HG02885 (cell line): ENCODE measurements around the gene CAPN12.
A peak's percentile ranks its signal among the peaks of the same experiment; 100 is the strongest.

ENCODE experiments used
- ATAC-seq: cut with Tn5 transposase; IDR thresholded peaks from one replicate; pipeline ENCODE4 v1.9.1; 2021; ENCODE audit warnings: mild to moderate bottlenecking; ENCODE audit not compliant: unreplicated experiment, poor library complexity

The CAPN12 gene

GRCh38 chr19:38739440-38740256, 4.6 kb downstream of the CAPN12 start:
- no peak for ATAC-seq

DNA sequence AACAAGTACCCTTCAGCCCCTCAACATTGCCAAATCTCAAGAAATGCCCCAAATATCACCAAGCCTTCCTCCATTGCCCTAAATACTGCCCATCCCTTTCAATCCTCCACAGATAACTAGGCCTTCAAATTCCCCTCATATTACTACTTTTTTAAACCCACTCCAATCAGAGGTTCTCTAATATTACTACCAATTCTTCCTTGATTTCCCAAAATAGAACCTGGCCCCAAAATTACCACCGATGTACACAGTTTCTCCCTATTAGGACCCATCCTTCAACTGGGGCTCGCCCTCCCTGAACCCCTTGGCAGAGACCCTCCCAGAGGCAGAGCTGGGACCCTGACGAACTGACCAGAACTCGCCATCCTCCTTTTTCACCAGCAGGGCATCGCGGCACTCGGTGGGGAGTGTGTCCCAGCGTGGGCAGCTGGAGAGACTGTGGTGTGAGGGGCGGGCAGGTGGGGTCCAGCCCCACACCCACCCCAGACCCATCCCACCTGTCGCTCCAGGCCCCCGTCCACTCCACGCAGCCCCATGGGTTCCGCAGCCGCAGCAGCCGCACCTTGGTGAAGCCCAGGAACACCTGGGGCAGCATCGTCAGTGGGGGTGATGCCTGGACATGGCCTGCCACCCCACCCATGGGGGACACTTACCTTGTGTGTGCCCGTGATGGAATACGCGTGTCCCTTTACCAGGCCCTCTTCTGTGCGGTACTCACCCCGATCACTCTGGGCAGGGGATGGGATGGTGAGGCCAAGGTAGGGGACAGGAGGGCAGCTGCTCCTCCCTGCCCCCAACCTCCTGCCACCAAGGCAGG, 6.1 kb downstream of the CAPN12 start:
- ATAC-seq, result no peak

DNA sequence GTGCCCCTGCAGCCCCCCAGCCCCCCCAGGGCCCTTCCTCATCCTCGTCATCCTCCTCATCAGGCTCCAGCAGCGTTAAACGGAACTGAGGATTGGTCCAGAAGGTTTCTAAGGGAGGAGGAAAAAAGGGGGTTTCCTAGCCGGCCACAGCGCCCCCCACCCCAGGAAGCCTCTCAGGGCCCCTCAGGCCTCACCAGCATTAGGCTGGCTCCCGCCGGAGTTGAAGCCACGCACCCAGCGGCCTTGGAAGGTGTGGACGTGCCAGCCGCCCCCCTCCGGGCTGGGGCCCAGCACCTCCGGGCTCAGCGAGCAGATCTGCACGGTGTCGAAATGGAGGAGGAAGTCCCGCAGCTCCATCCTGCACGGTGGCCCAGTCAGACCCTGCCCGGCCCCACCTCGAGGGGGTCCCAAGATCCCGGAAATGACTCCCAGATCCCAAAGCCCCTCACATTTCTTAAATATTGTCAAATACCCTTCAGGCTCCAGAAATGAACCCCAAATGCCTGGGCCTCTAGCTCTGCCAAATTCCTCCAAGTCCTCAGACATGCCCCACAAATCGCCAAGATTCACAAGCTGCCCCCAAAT, 6.9 kb downstream of the CAPN12 start:
- no peak for ATAC-seq

- no peak for ATAC-seq
Measured at GRCh38 chr19:38736413-38737280, 7.6 kb downstream of the CAPN12 start.

DNA sequence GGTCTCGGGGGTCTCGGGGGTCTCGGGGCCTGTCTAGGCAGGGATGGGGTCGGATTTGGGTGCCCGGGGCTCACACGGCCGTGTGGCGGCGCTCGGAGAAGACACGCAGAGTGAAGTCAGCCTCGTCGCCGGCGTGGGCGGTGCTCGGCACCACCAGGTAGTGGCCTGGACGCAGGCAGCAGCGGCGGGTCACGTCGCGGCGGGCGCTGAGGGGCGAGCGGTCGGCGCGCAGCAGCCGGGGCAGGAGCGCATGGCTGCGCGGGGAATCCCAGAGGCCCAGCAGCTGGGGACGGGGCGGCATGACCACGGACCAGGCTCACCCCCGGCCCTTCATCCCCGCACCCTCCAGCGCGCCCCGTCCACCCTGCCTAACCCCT, 8.2 kb downstream of the CAPN12 start:
- peak; percentile 43 for ATAC-seq

GRCh38 chr19:38735257-38735686, 9.0 kb downstream of the CAPN12 start:
- ATAC-seq, result peak; percentile 41

DNA sequence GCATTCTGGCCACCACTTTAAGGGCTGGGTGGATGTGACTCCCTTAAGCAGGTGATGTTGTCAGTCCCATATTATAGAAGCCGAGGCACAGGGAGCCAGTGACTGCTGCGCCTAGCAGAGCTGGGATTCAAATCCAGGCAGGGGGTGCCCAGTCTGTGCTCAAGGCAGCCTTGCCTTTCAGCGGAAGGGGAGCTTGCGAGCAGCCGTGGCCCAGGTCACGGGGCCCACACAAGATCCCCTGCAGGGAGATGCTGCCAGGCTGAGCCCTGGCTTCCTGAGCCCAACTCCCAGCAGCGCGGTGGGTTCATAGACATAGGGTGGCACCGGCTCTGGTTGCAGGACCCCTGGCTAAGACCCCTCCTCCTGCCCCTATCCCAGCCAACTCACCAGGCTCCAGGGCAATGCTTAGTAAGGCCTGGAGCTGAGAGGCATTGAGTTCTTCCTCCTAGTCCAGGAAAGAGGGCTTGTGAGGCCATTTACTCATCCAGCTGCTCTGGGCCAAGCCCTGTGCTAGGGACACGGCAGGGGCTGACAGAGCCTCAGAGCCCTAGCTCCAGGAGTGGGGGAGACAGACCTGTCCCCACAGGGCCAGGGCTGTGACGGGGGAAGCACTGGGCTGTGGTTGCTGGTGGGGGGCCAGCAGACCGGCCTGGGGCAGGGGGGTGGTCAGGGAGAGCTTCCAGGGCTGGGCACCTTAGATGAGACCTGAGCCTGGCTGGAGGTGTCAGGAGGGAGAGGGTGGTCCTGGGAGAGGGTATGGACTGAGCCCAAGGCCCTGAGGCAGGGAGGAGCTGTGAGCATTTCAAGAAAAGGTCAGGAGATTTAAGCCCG, 9.6 kb downstream of the CAPN12 start:
- no peak for ATAC-seq

- no peak for ATAC-seq
Measured at GRCh38 chr19:38734176-38734425, 10.2 kb downstream of the CAPN12 start.

DNA sequence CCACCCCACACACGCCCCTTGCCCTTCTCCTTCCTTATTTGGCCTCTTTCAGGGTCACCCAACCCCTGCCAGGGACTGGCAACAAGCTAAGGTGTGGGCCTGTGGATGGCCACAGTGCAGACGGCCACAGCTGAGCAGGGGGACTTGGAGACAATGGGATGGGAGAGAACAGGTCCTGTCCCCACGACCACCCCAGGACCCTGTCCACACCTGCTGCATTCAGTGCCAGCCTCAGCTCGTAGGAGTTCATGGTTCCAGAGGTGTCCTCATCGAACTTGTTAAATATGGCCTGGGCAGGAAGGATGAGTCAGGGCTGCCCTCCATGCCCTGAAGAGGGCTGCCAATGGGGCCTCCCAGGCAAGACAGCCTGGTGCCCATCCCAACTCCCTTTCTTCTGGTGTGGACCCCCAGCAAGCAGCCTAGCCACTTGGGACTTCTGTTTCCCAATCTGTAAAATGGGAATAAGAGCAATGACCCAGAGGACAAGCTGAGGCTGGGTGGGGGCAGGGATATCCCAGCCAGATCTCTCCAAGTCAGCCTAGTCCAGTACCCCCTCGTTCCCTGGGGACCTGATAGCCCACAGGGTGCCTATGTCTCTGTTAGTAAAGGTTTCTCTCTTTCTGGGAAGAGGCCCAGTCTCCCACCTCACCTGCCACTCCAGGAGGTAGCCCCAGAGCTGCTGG, 10.6 kb downstream of the CAPN12 start:
- no peak for ATAC-seq

- no peak for ATAC-seq
Measured at GRCh38 chr19:38733241-38733492, 11.1 kb downstream of the CAPN12 start.

DNA sequence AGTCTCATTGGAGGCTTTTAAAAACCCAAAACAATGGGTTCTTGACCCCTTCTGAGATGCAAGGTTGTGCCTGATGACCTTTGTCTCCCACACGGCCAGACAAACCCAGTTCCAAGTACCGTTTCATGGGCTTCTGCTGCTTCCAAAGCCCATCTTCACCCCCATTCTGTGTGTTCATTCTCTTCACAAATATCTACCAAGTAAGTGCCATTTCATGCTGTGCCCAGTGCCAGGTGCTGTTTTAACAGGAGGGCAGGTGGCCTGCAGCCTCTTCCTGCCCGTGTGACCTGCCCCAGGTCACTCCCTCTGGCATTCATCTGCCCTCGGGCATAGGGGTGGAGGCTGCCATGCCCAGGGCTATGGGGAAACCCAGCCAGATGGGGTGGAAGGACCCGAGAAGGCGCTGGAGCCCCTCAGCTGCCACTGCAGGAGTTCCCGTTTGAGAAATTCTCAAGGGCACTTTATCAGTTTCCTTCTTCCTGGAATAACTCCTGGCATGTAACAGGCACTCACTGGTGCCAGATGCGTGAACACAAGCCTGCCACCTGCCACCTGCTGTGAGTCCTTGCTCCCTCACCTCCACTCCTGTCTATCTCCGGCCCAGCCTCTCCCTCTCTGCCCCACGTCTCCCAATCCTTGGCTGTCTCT, 12.5 kb downstream of the CAPN12 start:
- ATAC-seq, result no peak

GRCh38 chr19:38730731-38731589, 13.3 kb downstream of the CAPN12 start:
- ATAC-seq, result no peak

DNA sequence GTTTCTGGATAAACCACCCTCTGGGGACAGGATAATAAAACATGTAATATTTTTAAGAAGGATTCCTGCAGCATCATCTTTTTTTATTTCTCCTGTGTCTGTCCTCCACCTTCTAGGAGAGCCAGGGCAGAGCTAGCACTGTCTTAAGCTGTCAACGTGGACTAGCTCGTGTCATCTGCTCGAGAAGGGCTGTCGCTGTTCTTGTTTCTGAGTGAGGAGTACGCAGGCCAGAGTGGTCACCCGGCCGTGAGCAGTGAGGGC, 13.9 kb downstream of the CAPN12 start:
- ATAC-seq, result no peak

DNA sequence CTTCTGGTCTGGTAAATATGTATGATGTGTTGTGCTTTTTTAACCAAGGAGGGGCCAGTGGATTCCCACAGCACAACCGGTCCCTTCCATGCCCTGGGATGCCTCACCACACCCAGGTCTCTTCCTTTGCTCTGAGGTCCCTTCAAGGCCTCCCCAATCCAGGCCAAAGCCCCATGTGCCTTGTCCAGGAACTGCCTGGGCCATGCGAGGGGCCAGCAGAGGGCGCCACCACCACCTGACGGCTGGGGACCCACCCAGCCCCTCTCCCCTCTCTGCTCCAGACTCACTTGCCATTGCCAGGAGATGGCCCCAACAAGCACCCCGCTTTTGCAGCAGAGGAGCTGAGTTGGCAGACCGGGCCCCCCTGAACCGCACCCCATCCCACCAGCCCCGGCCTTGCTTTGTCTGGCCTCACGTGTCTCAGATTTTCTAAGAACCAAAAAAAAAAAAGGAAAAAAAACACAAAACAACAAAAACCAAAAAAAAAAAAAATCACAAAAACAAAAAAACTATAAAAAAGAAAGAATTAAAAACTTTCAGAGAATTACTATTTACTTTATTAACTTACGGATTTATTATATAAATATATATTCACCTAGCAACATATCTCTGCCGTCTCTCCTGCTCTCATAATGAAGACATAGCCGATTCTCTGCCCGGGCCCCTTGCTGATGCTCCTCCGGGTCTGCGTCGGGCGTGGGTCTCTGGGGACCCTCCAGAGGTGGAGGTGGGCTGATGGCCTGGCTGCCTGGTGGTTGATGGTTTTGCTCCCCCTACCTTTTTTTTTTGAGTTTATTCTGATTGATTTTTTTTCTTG, 14.4 kb downstream of the CAPN12 start:
- peak; percentile 40 for ATAC-seq

- no peak for ATAC-seq
Measured at GRCh38 chr19:38728752-38729541, 15.3 kb downstream of the CAPN12 start.

- no peak for ATAC-seq
Measured at GRCh38 chr19:38727868-38728660, 16.2 kb downstream of the CAPN12 start.
